GM12891 (cell line): ENCODE measurements around the gene UBXN4.

ENCODE experiments used
- DNase-seq: peaks from one replicate; pipeline ENCODE4 v3.0.0; 2011; ENCODE audit warnings: low spot score; ENCODE audit not compliant: insufficient read length
- FAIRE-seq: peaks from 2 replicates; lab custom pipeline; 2011; peaks lifted over from hg19 to GRCh38; lab: Jason Lieb, UNC
- PAX5 ChIP-seq: IDR thresholded peaks from 2 replicates; pipeline ENCODE4 v1.6.1; 2011; ENCODE audit warnings: low read length, moderate library complexity, mild to moderate bottlenecking; ENCODE audit not compliant: insufficient read depth, severe bottlenecking
- POLR2A ChIP-seq: IDR thresholded peaks from 2 replicates; pipeline ENCODE4 v1.6.1; 2011; ENCODE audit warnings: low read depth, low read length, control low read depth
- POLR2AphosphoS5 ChIP-seq: IDR thresholded peaks from 2 replicates; pipeline ENCODE4 v1.6.1; 2011; ENCODE audit warnings: low read depth, low read length, control low read depth
- POU2F2 ChIP-seq: IDR thresholded peaks from 2 replicates; pipeline ENCODE4 v1.6.1; 2011; ENCODE audit warnings: low read depth, mild to moderate bottlenecking, control low read depth, low read length, moderate library complexity
- SPI1 ChIP-seq: IDR thresholded peaks from 2 replicates; pipeline ENCODE4 v1.6.1; 2011; ENCODE audit warnings: low read depth, low read length, control low read depth
- TAF1 ChIP-seq: IDR thresholded peaks from 2 replicates; pipeline ENCODE4 v1.6.1; 2011; ENCODE audit warnings: low read depth, low read length, control low read depth

Gene UBXN4

DNA sequence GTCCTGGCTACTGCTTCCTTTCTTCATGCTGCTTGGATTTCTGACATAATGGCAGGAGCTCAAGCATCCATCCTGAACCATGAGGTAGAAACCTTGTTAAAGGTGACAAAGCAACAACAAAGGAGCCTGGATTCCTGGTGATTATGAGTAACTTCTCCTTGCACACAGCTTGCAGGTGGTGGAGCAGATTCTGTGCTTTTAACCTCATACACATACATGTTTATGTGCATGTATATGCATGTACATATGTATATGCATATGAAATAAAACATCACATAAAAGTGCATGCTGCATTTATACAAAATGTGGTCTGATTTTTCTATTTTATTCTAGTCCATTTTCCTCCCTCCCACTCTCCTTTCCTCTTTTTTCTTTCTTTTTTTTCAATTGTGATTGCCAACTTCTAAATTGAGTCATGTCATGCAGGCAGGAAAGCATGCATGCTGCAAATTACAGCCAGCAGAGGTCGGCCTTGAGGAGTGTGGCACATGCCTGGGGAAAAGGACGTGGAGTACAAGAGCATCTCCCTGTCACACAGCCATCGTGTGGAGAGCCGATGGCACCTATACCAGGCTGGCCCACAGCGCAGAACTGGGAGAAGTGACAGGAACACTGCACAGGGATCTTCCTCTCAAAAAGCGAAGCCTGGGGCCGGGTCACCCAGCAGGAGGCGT lies 77.4 kb downstream of the UBXN4 start:
- TF ChIP-seq TAF1: no peak
- TF ChIP-seq POU2F2: no peak
- no peak for TF ChIP-seq POLR2A
- TF ChIP-seq PAX5: no peak
- no peak for TF ChIP-seq POLR2AphosphoS5
- no peak for TF ChIP-seq SPI1
- FAIRE-seq: no peak
- DNase-seq: no peak

DNA sequence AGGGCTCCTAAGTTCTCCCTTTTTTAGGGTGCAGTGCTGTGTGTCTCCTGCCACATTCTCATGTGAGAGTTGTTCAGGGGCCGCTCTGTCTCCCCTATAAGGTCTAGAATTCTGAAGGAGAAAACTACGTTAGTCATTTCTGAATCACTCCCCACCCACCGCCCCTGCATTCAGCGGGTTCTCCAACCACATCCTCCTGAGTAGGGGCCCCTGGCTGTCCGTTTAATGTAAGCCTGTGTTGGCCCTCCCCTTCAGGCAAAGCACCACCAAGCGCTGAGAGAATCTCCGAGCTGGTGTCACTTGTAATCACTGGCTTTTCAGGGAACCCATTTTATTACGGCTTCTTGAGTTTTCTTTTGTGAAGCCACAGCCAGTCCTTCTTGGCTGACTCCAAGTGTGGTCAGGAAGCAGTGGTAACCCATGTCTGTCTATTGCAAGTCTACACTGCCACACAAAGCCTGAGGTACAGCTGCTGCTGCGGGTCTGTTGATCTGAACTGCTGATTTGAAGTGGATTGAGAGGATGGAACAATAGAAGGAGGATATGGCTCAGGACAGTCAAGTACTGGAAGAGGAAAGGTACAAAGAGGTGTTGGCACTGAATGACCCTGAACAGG lies 78.5 kb downstream of the UBXN4 start:
- DNase-seq (peak; percentile 45), FAIRE-seq (peak; percentile 91)

GRCh38 chr2:135821190-135821589 lies 79.5 kb downstream of the UBXN4 start:
- no peak for DNase-seq
- TF ChIP-seq TAF1 (no peak), SPI1 (peak; percentile 71), PAX5 (no peak)
- peak; percentile 74 for FAIRE-seq

More for the DNA sequence above, 78.5 kb downstream of the UBXN4 start:
- TF ChIP-seq POLR2A: peak; percentile 54; the same call in 1 of the 2 replicates
- peak; percentile 68 for TF ChIP-seq POU2F2
- no peak for TF ChIP-seq PAX5
- TF ChIP-seq SPI1: no peak
- no peak; the same call in 1 of the 2 replicates for TF ChIP-seq TAF1
- peak; percentile 81 for TF ChIP-seq POLR2AphosphoS5

DNA sequence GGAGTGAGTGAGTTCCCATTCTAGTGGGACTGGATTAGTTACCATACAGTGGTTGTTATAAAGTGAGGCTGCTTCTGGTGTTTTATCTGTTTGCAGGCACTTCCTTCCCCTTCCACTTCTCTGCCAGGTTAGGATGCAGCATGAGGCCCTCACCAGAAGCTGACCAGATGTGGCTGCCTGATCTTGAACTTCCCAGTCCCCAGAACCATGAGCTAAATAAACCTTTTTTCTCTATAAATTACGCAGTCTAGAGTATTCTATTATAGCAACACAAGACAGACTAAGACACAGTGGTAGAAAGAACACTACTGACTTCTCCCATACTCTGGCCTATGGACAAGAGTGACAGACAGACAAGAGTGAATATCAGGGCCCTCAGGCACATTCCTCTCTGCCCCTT lies 81.2 kb downstream of the UBXN4 start:
- TF ChIP-seq POU2F2 (no peak), POLR2AphosphoS5 (no peak)
- FAIRE-seq (no peak), DNase-seq (no peak)

GRCh38 chr2:135825131-135825530 lies 83.5 kb downstream of the UBXN4 start:
- no peak for TF ChIP-seq PAX5
- no peak for TF ChIP-seq POU2F2
- TF ChIP-seq POLR2AphosphoS5: no peak
- TF ChIP-seq SPI1: no peak
- no peak for TF ChIP-seq POLR2A
- no peak for FAIRE-seq

GRCh38 chr2:135825550-135826176 lies 84.0 kb downstream of the UBXN4 start:
- no peak for TF ChIP-seq POLR2AphosphoS5
- TF ChIP-seq PAX5: no peak
- no peak for TF ChIP-seq POU2F2
- no peak for TF ChIP-seq TAF1
- no peak for TF ChIP-seq SPI1
- no peak for TF ChIP-seq POLR2A
- no peak for DNase-seq
- FAIRE-seq: peak; percentile 59

More at GRCh38 chr2:135825131-135825530, 83.5 kb downstream of the UBXN4 start:
- DNase-seq: no peak

- no peak for FAIRE-seq
- no peak for DNase-seq
- no peak for TF ChIP-seq PAX5
- TF ChIP-seq POLR2AphosphoS5: no peak
- TF ChIP-seq TAF1: no peak
- TF ChIP-seq SPI1: no peak
- no peak for TF ChIP-seq POU2F2
- no peak for TF ChIP-seq POLR2A
Observed at GRCh38 chr2:135826544-135826943, 84.9 kb downstream of the UBXN4 start.

DNA sequence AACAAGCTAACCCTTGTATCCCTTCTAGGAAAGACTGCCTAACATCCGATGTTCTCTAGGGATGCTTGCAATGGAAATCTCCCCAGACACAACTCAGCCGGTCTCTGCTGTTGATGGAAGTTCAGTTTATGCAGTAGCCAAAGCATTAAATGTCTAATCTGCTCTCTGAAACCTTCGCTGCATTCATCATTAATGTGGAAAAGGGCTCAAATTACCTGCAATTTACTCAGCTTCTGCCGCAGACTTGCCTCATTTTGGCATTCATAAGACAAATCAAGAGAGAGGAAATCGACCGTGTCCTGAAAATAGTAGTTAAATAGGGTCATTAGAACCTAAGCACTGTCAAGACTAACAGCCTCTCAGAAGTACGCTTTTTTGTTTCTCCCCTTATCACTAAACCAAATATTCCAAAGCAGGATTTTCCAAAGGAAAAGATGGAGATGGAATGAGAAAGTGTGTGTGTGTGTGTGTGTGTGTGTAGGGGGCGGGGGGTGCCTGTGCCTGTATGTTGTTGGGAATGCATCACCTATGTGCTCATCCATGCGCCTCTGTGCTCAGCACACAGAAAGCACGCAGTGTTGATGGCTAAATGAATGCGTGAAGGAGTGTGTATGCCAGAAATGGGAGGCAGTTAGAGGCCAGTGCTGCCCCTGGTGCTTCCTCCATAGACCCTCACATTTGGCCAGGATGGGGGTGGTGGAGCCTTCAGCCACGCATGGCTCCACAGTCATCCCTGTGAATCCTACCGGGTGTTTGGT lies 87.9 kb downstream of the UBXN4 start:
- FAIRE-seq (no peak), DNase-seq (no peak)
- TF ChIP-seq POU2F2 (no peak), PAX5 (no peak), POLR2A (no peak), POLR2AphosphoS5 (no peak), SPI1 (no peak), TAF1 (no peak)
